ENCODE data around the gene SORCS1.

DNA sequence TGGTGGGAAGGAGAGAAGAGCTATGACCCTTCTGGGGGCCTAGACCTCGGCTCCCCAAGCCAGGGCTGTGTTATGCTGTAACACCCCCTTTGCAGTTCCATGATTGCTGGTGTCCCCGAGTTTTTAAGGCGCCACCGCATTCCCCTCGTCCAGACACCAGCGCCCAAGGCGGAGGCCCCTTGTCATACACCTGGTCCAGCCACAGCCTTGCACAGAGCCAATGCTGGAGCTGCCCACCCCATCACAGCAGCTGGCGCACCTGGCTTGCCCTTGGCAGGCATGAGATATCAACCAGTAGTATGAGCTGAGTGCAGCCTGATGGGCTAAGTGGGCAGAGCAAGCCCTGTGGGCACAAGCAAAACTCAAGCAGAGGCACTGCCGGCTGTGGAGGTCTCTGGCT lies 209.4 kb downstream of the SORCS1 start:
- TF ChIP-seq, protein P1, sequence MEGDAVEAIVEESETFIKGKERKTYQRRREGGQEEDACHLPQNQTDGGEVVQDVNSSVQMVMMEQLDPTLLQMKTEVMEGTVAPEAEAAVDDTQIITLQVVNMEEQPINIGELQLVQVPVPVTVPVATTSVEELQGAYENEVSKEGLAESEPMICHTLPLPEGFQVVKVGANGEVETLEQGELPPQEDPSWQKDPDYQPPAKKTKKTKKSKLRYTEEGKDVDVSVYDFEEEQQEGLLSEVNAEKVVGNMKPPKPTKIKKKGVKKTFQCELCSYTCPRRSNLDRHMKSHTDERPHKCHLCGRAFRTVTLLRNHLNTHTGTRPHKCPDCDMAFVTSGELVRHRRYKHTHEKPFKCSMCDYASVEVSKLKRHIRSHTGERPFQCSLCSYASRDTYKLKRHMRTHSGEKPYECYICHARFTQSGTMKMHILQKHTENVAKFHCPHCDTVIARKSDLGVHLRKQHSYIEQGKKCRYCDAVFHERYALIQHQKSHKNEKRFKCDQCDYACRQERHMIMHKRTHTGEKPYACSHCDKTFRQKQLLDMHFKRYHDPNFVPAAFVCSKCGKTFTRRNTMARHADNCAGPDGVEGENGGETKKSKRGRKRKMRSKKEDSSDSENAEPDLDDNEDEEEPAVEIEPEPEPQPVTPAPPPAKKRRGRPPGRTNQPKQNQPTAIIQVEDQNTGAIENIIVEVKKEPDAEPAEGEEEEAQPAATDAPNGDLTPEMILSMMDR (IDR thresholded peaks at IDR 0.05), result no peak
- TF ChIP-seq POLR2A (IDR thresholded peaks at IDR 0.05), result no peak
